ENCODE data around the gene KAT8. TPM values are rescaled to one million over a fixed set of nuclear protein-coding genes. Genes with fewer than 3 reads are reported as not detected.

The KAT8 gene
- total RNA-seq, 1 experiment from 2014 or later = 59.1 TPM

GRCh38 chr16:31113121-31114120 lies 4.0 kb upstream of the KAT8 start:
- Histone ChIP-seq H3K4me3 (no peak overlapping the region), H3K9me3 (no peaks in the 10 kb centered on the region), H3K36me3 (peaks cover 46% of the 10 kb centered on the region), H3K27me3 (no peaks in the 10 kb centered on the region)
- DNase-seq = no peak

- Histone ChIP-seq H3K36me3 (peaks cover 53% of the 10 kb centered on the region), H3K27me3 (no peaks in the 10 kb centered on the region), H3K4me3 (no peak overlapping the region), H3K9me3 (no peaks in the 10 kb centered on the region)
- no peak for DNase-seq
These were observed 3.0 kb upstream of the KAT8 start for GRCh38 chr16:31114468-31114867.

- H3K36me3 ChIP-seq = peaks cover 52% of the 10 kb centered on the region
- DNase-seq = no peak
- no peaks in the 10 kb centered on the region for H3K27me3 ChIP-seq
- H3K4me3 ChIP-seq = peak overlapping the region; percentile 94
- H3K9me3 ChIP-seq = no peaks in the 10 kb centered on the region
These were observed 1.0 kb downstream of the KAT8 start for GRCh38 chr16:31118223-31119155.

- H3K9me3 ChIP-seq = no peaks in the 10 kb centered on the region
- no peak for DNase-seq
- no peaks in the 10 kb centered on the region for H3K27me3 ChIP-seq
- H3K4me3 ChIP-seq = no peak overlapping the region
- H3K36me3 ChIP-seq = peaks cover 60% of the 10 kb centered on the region
These were observed 2.7 kb downstream of the KAT8 start for GRCh38 chr16:31120129-31120528.

GRCh38 chr16:31125844-31126243 lies 8.4 kb downstream of the KAT8 start:
- Histone ChIP-seq H3K36me3 (peaks cover 55% of the 10 kb centered on the region), H3K9me3 (no peaks in the 10 kb centered on the region), H3K27me3 (no peaks in the 10 kb centered on the region), H3K4me3 (no peak overlapping the region)
- no peak for DNase-seq

GRCh38 chr16:31127182-31127581 lies 9.7 kb downstream of the KAT8 start:
- peaks cover 43% of the 10 kb centered on the region for H3K36me3 ChIP-seq
- no peaks in the 10 kb centered on the region for H3K9me3 ChIP-seq
- H3K4me3 ChIP-seq = no peak overlapping the region
- DNase-seq = no peak
- no peaks in the 10 kb centered on the region for H3K27me3 ChIP-seq

- Histone ChIP-seq H3K4me3 (no peak overlapping the region), H3K36me3 (peaks cover 28% of the 10 kb centered on the region), H3K9me3 (no peaks in the 10 kb centered on the region), H3K27me3 (no peaks in the 10 kb centered on the region)
- DNase-seq = no peak
These were observed 11.5 kb downstream of the KAT8 start for GRCh38 chr16:31128711-31129567.

- no peak overlapping the region for H3K4me3 ChIP-seq
- peaks cover 23% of the 10 kb centered on the region for H3K36me3 ChIP-seq
- no peaks in the 10 kb centered on the region for H3K9me3 ChIP-seq
- DNase-seq = no peak
- no peaks in the 10 kb centered on the region for H3K27me3 ChIP-seq
These were observed 12.3 kb downstream of the KAT8 start for GRCh38 chr16:31129568-31130335.

GRCh38 chr16:31130336-31130891 lies 12.9 kb downstream of the KAT8 start:
- H3K9me3 ChIP-seq = no peaks in the 10 kb centered on the region
- peaks cover 23% of the 10 kb centered on the region for H3K36me3 ChIP-seq
- DNase-seq = no peak
- H3K27me3 ChIP-seq = no peaks in the 10 kb centered on the region
- H3K4me3 ChIP-seq = no peak overlapping the region

- Histone ChIP-seq H3K36me3 (peaks cover 23% of the 10 kb centered on the region), H3K9me3 (no peaks in the 10 kb centered on the region), H3K27me3 (no peaks in the 10 kb centered on the region), H3K4me3 (no peak overlapping the region)
- no peak for DNase-seq
These were observed 13.4 kb downstream of the KAT8 start for GRCh38 chr16:31130899-31131298.

GRCh38 chr16:31131416-31131815 lies 14.0 kb downstream of the KAT8 start:
- Histone ChIP-seq H3K9me3 (no peaks in the 10 kb centered on the region), H3K27me3 (no peaks in the 10 kb centered on the region), H3K4me3 (no peak overlapping the region), H3K36me3 (peaks cover 23% of the 10 kb centered on the region)
- no peak for DNase-seq

- no peak overlapping the region for H3K4me3 ChIP-seq
- peaks cover 23% of the 10 kb centered on the region for H3K36me3 ChIP-seq
- no peak for DNase-seq
- no peaks in the 10 kb centered on the region for H3K27me3 ChIP-seq
- no peaks in the 10 kb centered on the region for H3K9me3 ChIP-seq
These were observed 14.4 kb downstream of the KAT8 start for GRCh38 chr16:31131841-31132271.

- H3K36me3 ChIP-seq = peaks cover 18% of the 10 kb centered on the region
- H3K27me3 ChIP-seq = no peaks in the 10 kb centered on the region
- no peak for DNase-seq
- H3K4me3 ChIP-seq = no peak overlapping the region
- H3K9me3 ChIP-seq = no peaks in the 10 kb centered on the region
These were observed 15.0 kb downstream of the KAT8 start for GRCh38 chr16:31132303-31132979.

GRCh38 chr16:31133046-31133501 lies 15.6 kb downstream of the KAT8 start:
- Histone ChIP-seq H3K36me3 (peaks cover 14% of the 10 kb centered on the region), H3K4me3 (no peak overlapping the region), H3K27me3 (no peaks in the 10 kb centered on the region), H3K9me3 (no peaks in the 10 kb centered on the region)
- no peak for DNase-seq

GRCh38 chr16:31134091-31134571 lies 16.7 kb downstream of the KAT8 start:
- no peak for DNase-seq
- peaks cover 11% of the 10 kb centered on the region for H3K36me3 ChIP-seq
- no peaks in the 10 kb centered on the region for H3K27me3 ChIP-seq

More at GRCh38 chr16:31134091-31134571, 16.7 kb downstream of the KAT8 start:
- no peak overlapping the region for H3K4me3 ChIP-seq
- H3K9me3 ChIP-seq = no peaks in the 10 kb centered on the region
